GM12874 (cell line): ENCODE data around the gene IL1RAPL1.

Experiments
- TF ChIP-seq, protein P1 (sequence below): IDR thresholded peaks from 2 replicates; pipeline ENCODE4 v1.5.1; 2011; ENCODE audit warnings: low read depth, mild to moderate bottlenecking, control low read depth, low read length, moderate library complexity; ENCODE audit not compliant: insufficient read depth

Gene IL1RAPL1

DNA sequence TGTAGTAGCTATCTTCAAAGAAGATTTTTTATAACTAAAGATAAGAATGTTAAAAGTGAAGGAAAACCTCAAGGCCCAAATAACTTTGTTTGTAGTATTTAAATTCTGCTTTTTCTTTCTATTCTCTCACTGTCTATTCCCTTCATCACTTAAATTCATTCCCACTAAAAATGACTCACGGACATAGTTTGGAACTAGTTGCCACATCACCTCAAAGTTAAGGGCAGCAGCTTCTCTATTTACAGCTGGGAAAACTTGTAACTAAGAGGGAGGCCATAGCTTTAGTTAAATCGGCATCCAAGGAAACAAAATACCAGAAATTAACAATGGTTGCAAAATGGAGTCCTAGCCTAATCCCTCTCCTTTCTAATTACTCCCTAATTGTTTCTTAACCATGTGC is 1302.8 kb downstream of the IL1RAPL1 start:
- TF ChIP-seq, protein P1, sequence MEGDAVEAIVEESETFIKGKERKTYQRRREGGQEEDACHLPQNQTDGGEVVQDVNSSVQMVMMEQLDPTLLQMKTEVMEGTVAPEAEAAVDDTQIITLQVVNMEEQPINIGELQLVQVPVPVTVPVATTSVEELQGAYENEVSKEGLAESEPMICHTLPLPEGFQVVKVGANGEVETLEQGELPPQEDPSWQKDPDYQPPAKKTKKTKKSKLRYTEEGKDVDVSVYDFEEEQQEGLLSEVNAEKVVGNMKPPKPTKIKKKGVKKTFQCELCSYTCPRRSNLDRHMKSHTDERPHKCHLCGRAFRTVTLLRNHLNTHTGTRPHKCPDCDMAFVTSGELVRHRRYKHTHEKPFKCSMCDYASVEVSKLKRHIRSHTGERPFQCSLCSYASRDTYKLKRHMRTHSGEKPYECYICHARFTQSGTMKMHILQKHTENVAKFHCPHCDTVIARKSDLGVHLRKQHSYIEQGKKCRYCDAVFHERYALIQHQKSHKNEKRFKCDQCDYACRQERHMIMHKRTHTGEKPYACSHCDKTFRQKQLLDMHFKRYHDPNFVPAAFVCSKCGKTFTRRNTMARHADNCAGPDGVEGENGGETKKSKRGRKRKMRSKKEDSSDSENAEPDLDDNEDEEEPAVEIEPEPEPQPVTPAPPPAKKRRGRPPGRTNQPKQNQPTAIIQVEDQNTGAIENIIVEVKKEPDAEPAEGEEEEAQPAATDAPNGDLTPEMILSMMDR = no peak

DNA sequence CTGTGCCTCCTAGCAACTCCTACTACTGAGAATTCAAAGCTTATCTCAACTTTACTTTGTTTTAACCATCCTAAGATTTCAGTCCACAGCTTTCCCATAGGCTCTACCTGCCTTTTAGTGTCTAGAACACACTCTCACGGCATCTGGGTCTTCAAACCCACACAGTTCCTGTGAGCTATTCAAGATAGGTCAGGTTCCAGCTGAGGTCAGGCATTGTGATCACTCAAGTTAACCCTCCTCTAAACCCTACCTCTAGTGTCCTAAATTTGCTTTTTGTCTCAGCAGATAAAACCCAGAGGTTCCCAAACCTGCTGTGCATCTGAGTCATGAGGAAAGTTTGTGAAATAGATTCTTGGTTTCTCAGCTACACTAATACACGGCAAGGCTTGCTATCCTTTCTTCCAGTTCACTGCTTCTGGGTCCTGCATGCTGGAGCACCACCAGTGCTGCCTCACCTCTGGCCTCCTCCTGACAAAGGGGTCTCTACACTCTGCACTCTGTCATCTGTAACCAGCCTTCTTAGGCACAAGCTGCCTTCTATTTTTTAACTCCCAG is 1303.5 kb downstream of the IL1RAPL1 start:
- TF ChIP-seq, protein P1 = no peak

GRCh38 chrX:29902004-29902403 is 1314.8 kb downstream of the IL1RAPL1 start:
- TF ChIP-seq, protein P1 = no peak

GRCh38 chrX:29903360-29903759 is 1316.1 kb downstream of the IL1RAPL1 start:
- TF ChIP-seq, protein P1 = no peak

- TF ChIP-seq, protein P1 = no peak
These were observed 1324.4 kb downstream of the IL1RAPL1 start for GRCh38 chrX:29911673-29912072.

DNA sequence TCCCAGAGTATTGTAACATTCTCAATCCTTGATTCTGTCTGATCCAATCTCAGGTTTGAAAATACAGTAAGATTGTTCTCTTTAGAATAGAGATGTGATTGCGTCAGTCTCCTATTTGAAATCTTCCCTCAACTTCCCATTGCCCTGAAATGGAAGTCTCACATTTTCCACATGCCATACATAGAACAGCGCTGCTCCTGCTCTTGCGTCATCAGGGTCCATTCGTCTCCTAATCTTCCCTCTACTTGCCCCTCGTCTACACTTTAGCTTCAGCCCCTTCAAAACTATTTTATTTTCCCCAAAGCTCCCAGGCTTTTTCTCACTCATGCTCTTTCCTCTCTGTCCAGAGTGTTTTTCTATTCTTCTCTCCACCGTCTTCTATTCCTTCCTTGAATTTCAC is 1326.4 kb downstream of the IL1RAPL1 start:
- TF ChIP-seq, protein P1 = no peak

DNA sequence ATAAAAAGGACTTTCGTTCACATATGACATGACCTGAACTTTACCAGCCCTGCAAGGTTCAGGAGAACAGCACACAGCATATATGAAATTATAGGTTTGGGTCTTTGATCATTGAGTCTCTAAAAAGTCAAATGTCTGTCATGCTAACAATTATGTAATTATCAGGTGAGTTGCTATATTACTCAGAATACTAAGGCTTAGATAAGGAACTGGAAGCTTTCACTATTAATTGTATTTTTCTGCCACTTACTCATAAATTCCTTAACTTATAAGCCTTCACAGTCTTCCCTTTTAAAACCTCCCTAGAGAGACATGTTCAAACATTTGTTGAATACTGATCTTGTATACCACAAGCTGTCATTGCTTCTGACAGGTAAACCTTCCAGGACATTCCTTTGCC is 1335.4 kb downstream of the IL1RAPL1 start:
- TF ChIP-seq, protein P1 = no peak
